HL-60 (cell line): Measurements from ENCODE around the gene VAMP5.
A peak's percentile ranks its signal among the peaks of the same experiment; 100 is the strongest.
"Not testable (repeated sequence)": the region's sequence is repeated elsewhere in the genome, so short reads cannot be mapped to it uniquely, and the experiment has no call there.

Source experiments
- DNase-seq, 2 experiments: peaks; one replicate each; pipeline ENCODE4 v3.0.0-alpha.2; 2010 to 2020; ENCODE audit warnings: low read depth in 1 of 2, low spot score in 1 of 2
- H3K27ac ChIP-seq: fragments of 250-450 bp; sonication (Bioruptor Pico); replicated peaks from 2 replicates; pipeline ENCODE4 v1.5.1; 2020; ENCODE audit warnings: mild to moderate bottlenecking, moderate library complexity
- H3K27me3 ChIP-seq: fragments of 250-450 bp; sonication (Bioruptor Pico); 2 replicates; pipeline ENCODE4 v1.5.1; 2021; ENCODE audit warnings: mild to moderate bottlenecking, moderate library complexity; ENCODE audit not compliant: insufficient read depth, poor library complexity, severe bottlenecking
- H3K4me3 ChIP-seq: replicated peaks from 2 replicates; pipeline ENCODE4 v1.5.1; 2011; ENCODE audit warnings: mild to moderate bottlenecking, control low read depth, low read length; ENCODE audit not compliant: insufficient read depth
- GABPA ChIP-seq: IDR thresholded peaks from 2 replicates; pipeline ENCODE4 v1.6.1; 2012; ENCODE audit warnings: low read depth
- POLR2AphosphoS5 ChIP-seq: IDR thresholded peaks from 2 replicates; pipeline ENCODE4 v1.6.1; 2012; ENCODE audit warnings: low read depth
- SPI1 ChIP-seq: IDR thresholded peaks from 2 replicates; pipeline ENCODE4 v1.6.1; 2012; ENCODE audit warnings: low read depth, mild to moderate bottlenecking, borderline replicate concordance
- TF ChIP-seq, protein P1 (sequence below): IDR thresholded peaks from one replicate; pipeline ENCODE4 v1.5.1; 2011; ENCODE audit warnings: low read length, control low read depth, inconsistent platforms; ENCODE audit not compliant: insufficient read depth
- TF ChIP-seq, protein P2 (sequence below): IDR thresholded peaks from 2 replicates; pipeline ENCODE4 v1.6.1; 2012; ENCODE audit warnings: low read depth; ENCODE audit not compliant: insufficient replicate concordance

The VAMP5 gene

GRCh38 chr2:85554980-85555612, 29.1 kb upstream of the VAMP5 start:
- Histone ChIP-seq H3K27me3 (no peaks in the 10 kb centered on the region), H3K4me3 (no peak overlapping the region), H3K27ac (no peak overlapping the region)
- no peak for TF ChIP-seq GABPA
- DNase-seq, result no peak

GRCh38 chr2:85557130-85557529, 27.1 kb upstream of the VAMP5 start:
- no peaks in the 10 kb centered on the region for H3K27me3 ChIP-seq
- TF ChIP-seq, protein P1, sequence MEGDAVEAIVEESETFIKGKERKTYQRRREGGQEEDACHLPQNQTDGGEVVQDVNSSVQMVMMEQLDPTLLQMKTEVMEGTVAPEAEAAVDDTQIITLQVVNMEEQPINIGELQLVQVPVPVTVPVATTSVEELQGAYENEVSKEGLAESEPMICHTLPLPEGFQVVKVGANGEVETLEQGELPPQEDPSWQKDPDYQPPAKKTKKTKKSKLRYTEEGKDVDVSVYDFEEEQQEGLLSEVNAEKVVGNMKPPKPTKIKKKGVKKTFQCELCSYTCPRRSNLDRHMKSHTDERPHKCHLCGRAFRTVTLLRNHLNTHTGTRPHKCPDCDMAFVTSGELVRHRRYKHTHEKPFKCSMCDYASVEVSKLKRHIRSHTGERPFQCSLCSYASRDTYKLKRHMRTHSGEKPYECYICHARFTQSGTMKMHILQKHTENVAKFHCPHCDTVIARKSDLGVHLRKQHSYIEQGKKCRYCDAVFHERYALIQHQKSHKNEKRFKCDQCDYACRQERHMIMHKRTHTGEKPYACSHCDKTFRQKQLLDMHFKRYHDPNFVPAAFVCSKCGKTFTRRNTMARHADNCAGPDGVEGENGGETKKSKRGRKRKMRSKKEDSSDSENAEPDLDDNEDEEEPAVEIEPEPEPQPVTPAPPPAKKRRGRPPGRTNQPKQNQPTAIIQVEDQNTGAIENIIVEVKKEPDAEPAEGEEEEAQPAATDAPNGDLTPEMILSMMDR, result no peak
- TF ChIP-seq POLR2AphosphoS5, result no peak
- TF ChIP-seq, protein P2, sequence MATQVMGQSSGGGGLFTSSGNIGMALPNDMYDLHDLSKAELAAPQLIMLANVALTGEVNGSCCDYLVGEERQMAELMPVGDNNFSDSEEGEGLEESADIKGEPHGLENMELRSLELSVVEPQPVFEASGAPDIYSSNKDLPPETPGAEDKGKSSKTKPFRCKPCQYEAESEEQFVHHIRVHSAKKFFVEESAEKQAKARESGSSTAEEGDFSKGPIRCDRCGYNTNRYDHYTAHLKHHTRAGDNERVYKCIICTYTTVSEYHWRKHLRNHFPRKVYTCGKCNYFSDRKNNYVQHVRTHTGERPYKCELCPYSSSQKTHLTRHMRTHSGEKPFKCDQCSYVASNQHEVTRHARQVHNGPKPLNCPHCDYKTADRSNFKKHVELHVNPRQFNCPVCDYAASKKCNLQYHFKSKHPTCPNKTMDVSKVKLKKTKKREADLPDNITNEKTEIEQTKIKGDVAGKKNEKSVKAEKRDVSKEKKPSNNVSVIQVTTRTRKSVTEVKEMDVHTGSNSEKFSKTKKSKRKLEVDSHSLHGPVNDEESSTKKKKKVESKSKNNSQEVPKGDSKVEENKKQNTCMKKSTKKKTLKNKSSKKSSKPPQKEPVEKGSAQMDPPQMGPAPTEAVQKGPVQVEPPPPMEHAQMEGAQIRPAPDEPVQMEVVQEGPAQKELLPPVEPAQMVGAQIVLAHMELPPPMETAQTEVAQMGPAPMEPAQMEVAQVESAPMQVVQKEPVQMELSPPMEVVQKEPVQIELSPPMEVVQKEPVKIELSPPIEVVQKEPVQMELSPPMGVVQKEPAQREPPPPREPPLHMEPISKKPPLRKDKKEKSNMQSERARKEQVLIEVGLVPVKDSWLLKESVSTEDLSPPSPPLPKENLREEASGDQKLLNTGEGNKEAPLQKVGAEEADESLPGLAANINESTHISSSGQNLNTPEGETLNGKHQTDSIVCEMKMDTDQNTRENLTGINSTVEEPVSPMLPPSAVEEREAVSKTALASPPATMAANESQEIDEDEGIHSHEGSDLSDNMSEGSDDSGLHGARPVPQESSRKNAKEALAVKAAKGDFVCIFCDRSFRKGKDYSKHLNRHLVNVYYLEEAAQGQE, result no peak
- TF ChIP-seq SPI1, result no peak
- TF ChIP-seq GABPA, result no peak
- DNase-seq, result no peak
- H3K4me3 ChIP-seq, result no peak overlapping the region
- no peak overlapping the region for H3K27ac ChIP-seq

DNA sequence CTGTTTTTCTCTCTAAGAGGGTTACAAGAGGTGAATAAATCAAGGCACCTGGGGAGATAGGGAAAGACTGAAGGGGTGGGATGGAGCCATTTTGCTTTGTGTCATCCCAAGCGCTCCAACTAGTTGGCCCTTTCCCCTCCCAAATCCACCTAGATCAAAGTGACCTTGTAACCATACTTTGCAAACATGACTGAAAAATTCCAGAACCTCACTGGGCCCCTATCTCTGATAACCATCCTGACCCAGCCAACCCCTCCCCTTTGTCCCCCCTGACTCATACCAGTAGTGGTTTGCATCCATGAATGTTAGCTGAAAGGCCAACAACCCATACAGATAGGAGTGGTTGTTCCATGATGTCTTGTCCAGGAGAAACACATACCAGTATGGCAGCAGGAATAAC, 26.1 kb upstream of the VAMP5 start:
- no peaks in the 10 kb centered on the region for H3K27me3 ChIP-seq
- DNase-seq, result no peak
- H3K4me3 ChIP-seq, result no peak overlapping the region
- no peak overlapping the region for H3K27ac ChIP-seq
- TF ChIP-seq SPI1 (no peak), POLR2AphosphoS5 (no peak), GABPA (no peak)
- TF ChIP-seq, protein P2, result no peak
- TF ChIP-seq, protein P1, result no peak

GRCh38 chr2:85560403-85560726, 23.9 kb upstream of the VAMP5 start:
- not testable (repeated sequence) for H3K27ac ChIP-seq, DNase-seq, H3K27me3 ChIP-seq
- peak overlapping the region; percentile 93 for H3K4me3 ChIP-seq

DNA sequence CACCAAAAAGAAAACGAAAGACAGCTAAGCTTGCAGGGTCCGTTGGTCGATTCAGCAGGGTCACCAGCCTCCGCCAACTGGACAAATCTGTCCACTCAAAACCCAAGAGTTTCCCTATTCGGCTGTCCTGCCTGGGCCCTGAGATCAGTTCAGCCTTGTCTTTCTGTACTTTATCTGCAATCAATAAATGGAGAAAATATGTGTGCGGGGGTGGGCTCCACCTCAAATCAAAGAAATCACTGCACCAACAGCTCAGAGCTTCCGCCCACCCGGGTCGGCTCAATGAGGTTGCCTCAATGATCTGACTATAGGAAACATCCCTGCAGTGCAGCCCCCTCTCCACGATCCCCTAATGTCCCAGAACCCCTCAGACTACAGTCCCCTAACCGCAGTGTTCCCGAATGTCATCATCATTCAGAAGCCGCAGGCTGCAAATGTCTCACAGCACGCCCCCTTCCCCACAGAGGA, 23.4 kb upstream of the VAMP5 start:
- Histone ChIP-seq H3K4me3 (peak overlapping the region; percentile 93), H3K27ac (peak overlapping the region; percentile 86), H3K27me3 (no peaks in the 10 kb centered on the region)
- DNase-seq, result no peak
- TF ChIP-seq GABPA (no peak), SPI1 (no peak), POLR2AphosphoS5 (no peak)
- TF ChIP-seq, protein P2, result no peak
- TF ChIP-seq, protein P1, result no peak
